HCT116 (cell line): ENCODE results near the gene PAQR3. TPM values are rescaled to one million over a fixed set of nuclear protein-coding genes. Genes with fewer than 3 reads are reported as not detected.
"Not testable (repeated sequence)": the region's sequence is repeated elsewhere in the genome, so short reads cannot be mapped to it uniquely, and the experiment has no call there.

Experiments used
- ATAC-seq: fragments of 200-7000 bp; cut with Tn5 transposase; 2 replicates; pipeline ENCODE4 v1.9.1; 2020; ENCODE audit warnings: mild to moderate bottlenecking, moderate library complexity
- BruUV-seq: library from RNA; stranded (reverse); fragments of 400-500 nt; replicated peaks from 2 replicates; lab custom pipeline; 2021; lab: Mats Ljungman, UMichigan
- CTCF ChIA-PET: fragments of 300-600 bp; sonication (Branson Sonifier 250); formaldehyde crosslinking; loops from one replicate; lab custom pipeline; 2021; ENCODE audit warnings: antibody characterized with exemption; lab: Charles Lee
- POLR2A ChIA-PET: fragments of 300-600, 350-600 bp; sonication (Branson Sonifier 250); formaldehyde crosslinking; loops from one replicate; lab custom pipeline; 2021; ENCODE audit warnings: antibody characterized with exemption; lab: Charles Lee
- RAD21 ChIA-PET, 2 experiments: fragments of 300-600 bp; sonication (Branson Sonifier 250); formaldehyde crosslinking; loops; one replicate each; lab custom pipeline; 2023; ENCODE audit warnings: low total read pairs in 2 of 2; ENCODE audit not compliant: uncharacterized antibody in 2 of 2, unreplicated experiment in 2 of 2, low non-redundant PET in 1 of 2; lab: Charles Lee
- DNase-seq: peaks from one replicate; pipeline ENCODE4 v3.0.0-alpha.2; 2010; ENCODE audit warnings: low read depth, low spot score
- H2AFZ ChIP-seq: fragments of 200-600 bp; shearing (Covaris generic), sonication (generic); 2 replicates; pipeline ENCODE4 v1.6.1; 2017; ENCODE audit warnings: low read depth, mixed run types, mixed read lengths, antibody characterized with exemption, low read length; ENCODE audit not compliant: poor library complexity, severe bottlenecking
- H3K27ac ChIP-seq: 2 replicates; pipeline ENCODE4 v1.5.1; 2012; ENCODE audit warnings: low read depth, low read length
- H3K27me3 ChIP-seq: fragments of 200-600 bp; sonication (generic); 2 replicates; pipeline ENCODE4 v1.6.1; 2016; ENCODE audit warnings: mixed run types, low read length, mixed read lengths; ENCODE audit not compliant: insufficient read depth
- H3K36me3 ChIP-seq, 2 experiments: fragments of 200-500 bp in 1 of 2; fragments of 200-600 bp in 1 of 2; sonication (Bioruptor generic) in 1 of 2; sonication (generic) in 1 of 2; 2 replicates each; pipeline versions ENCODE4 v1.5.1 to v1.6.1; 2014 to 2016; ENCODE audit warnings: low read length in 2 of 2, inconsistent platforms in 1 of 2, mixed read lengths in 1 of 2, mixed run types in 1 of 2; ENCODE audit not compliant: insufficient read depth in 2 of 2, control insufficient read depth in 1 of 2
- H3K4me1 ChIP-seq, 2 experiments: fragments of 200-600 bp in 1 of 2; sonication (generic) in 1 of 2; 2 replicates each; pipeline versions ENCODE4 v1.5.1 to v1.6.1; 2012 to 2017; ENCODE audit warnings: low read length in 2 of 2, inconsistent platforms in 1 of 2, mild to moderate bottlenecking in 1 of 2, mixed read lengths in 1 of 2, mixed run types in 1 of 2, moderate library complexity in 1 of 2; ENCODE audit not compliant: insufficient read depth in 2 of 2, control insufficient read depth in 1 of 2
- H3K4me2 ChIP-seq: fragments of 200-600 bp; sonication (generic); 2 replicates; pipeline ENCODE4 v1.6.1; 2017; ENCODE audit warnings: mixed run types, low read length, mixed read lengths
- H3K4me3 ChIP-seq, 2 experiments: fragments of 200-600 bp in 1 of 2; sonication (generic) in 1 of 2; replicated peaks in 1 of 2; 2 replicates each; pipeline ENCODE4 v1.5.1; 2011 to 2016; ENCODE audit warnings: low read length in 2 of 2, control low read depth in 1 of 2, low read depth in 1 of 2, mild to moderate bottlenecking in 1 of 2, mixed read lengths in 1 of 2, mixed run types in 1 of 2
- H3K79me2 ChIP-seq: fragments of 200-600 bp; sonication (generic); 2 replicates; pipeline ENCODE4 v1.6.1; 2017; ENCODE audit warnings: mild to moderate bottlenecking, mixed run types, low read length, moderate library complexity, mixed read lengths; ENCODE audit not compliant: insufficient read depth
- H3K9ac ChIP-seq: fragments of 200-600 bp; sonication (generic); 2 replicates; pipeline ENCODE4 v1.6.1; 2016; ENCODE audit warnings: low read length, mixed read lengths
- H3K9me2 ChIP-seq: fragments of 200-600 bp; sonication (generic), shearing (Covaris generic); 2 replicates; pipeline ENCODE4 v1.6.1; 2017; ENCODE audit warnings: mixed run types, mild to moderate bottlenecking, moderate library complexity; ENCODE audit not compliant: insufficient read depth
- H3K9me3 ChIP-seq, 2 experiments: fragments of 200-500 bp in 1 of 2; fragments of 200-600 bp in 1 of 2; sonication (Bioruptor generic) in 1 of 2; sonication (generic) in 1 of 2; 2 replicates each; pipeline ENCODE4 v1.6.1; 2014 to 2017; ENCODE audit warnings: low read length in 2 of 2, mixed read lengths in 2 of 2, inconsistent platforms in 1 of 2, low read depth in 1 of 2, mild to moderate bottlenecking in 1 of 2, mixed run types in 1 of 2, moderate library complexity in 1 of 2; ENCODE audit not compliant: control insufficient read depth in 1 of 2, insufficient read depth in 1 of 2
- H4K20me1 ChIP-seq: fragments of 200-600 bp; sonication (generic), shearing (Covaris generic); 2 replicates; pipeline ENCODE4 v1.6.1; 2017; ENCODE audit warnings: mixed run types, mild to moderate bottlenecking, moderate library complexity; ENCODE audit not compliant: insufficient read depth
- ATF3 ChIP-seq: IDR thresholded peaks from 2 replicates; pipeline ENCODE4 v1.6.1; 2012
- EZH2phosphoT487 ChIP-seq: fragments of 200-600 bp; IDR thresholded peaks from 2 replicates; pipeline ENCODE4 v1.6.1; 2018; ENCODE audit warnings: antibody characterized with exemption, borderline replicate concordance
- FOSL1 ChIP-seq: IDR thresholded peaks from 2 replicates; pipeline ENCODE4 v1.6.1; 2012; ENCODE audit warnings: low read depth
- POLR2AphosphoS5 ChIP-seq: IDR thresholded peaks from 2 replicates; pipeline ENCODE4 v1.6.1; 2011; ENCODE audit warnings: mild to moderate bottlenecking, low read depth, low read length, moderate library complexity
- REST ChIP-seq: IDR thresholded peaks from 2 replicates; pipeline ENCODE4 v1.6.1; 2012; ENCODE audit warnings: low read depth
- SRF ChIP-seq: IDR thresholded peaks from 2 replicates; pipeline ENCODE4 v1.6.1; 2012; ENCODE audit warnings: low read depth
- YY1 ChIP-seq: IDR thresholded peaks from 2 replicates; pipeline ENCODE4 v1.6.1; 2011; ENCODE audit warnings: low read length, low read depth, moderate library complexity, mild to moderate bottlenecking; ENCODE audit not compliant: insufficient replicate concordance; ENCODE audit errors: extremely low read depth
- ZFX ChIP-seq: fragments of 450-650 bp; IDR thresholded peaks from 2 replicates; pipeline ENCODE4 v1.6.1; 2017
- ZNF274 ChIP-seq: fragments of 200-500 bp; sonication (Bioruptor generic); IDR thresholded peaks from 2 replicates; pipeline ENCODE4 v1.6.1; 2014; ENCODE audit warnings: mild to moderate bottlenecking, low read depth, low read length, inconsistent platforms
- intact Hi-C: fragments of 100-400 bp; cut with micrococcal nuclease; formaldehyde crosslinking; loops from 2 replicates; pipeline ENCODE4 v1.10.0; 2022
- total RNA-seq: library from RNA; stranded (reverse); gene quantifications from one replicate; pipeline ENCODE4 v1.2.1, GENCODE V29; 2021; ENCODE audit not compliant: unreplicated experiment

PAQR3 gene
- total RNA-seq, 1 experiment from 2014 or later, result 32.3 TPM

- TF ChIP-seq REST, result no peak
- no peak for TF ChIP-seq EZH2phosphoT487
- TF ChIP-seq ZNF274, result no peak
Measured at GRCh38 chr4:78870056-78870455, 69.2 kb downstream of the PAQR3 start (continued).

DNA sequence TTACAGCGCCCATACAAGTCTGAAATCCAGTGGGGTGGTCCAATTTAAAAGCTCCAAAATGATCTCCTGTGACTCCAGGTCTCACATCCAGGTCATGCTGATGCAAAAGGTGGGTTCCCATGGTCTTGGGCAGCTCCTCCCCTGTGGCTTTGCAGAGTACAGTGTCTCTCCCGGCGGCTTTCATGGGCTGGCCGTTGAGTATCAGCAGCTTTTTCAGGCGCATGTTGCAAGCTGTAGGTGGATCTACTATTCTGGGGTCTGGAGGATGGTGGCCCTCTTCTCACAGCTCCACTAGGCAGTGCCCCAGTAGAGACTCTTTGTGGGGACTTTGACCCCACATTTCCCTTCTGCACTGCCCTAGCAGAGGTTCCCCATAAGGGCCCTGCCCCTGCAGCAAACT lies 70.5 kb downstream of the PAQR3 start:
- H4K20me1 ChIP-seq, H3K4me2 ChIP-seq, H3K4me1 ChIP-seq, H3K27me3 ChIP-seq, RAD21 ChIA-PET, H3K9me2 ChIP-seq, DNase-seq, H3K36me3 ChIP-seq, ATAC-seq, POLR2A ChIA-PET, H3K9me3 ChIP-seq, H2AFZ ChIP-seq, BruUV-seq, CTCF ChIA-PET, H3K4me3 ChIP-seq, H3K79me2 ChIP-seq, H3K27ac ChIP-seq, H3K9ac ChIP-seq: not testable (repeated sequence)
- intact Hi-C loops, result loop anchor here (10.0 kb wide), 2 partner anchors 224 to 354 kb away; no protein-coding TSS in a partner anchor

GRCh38 chr4:78865451-78865850 lies 73.8 kb downstream of the PAQR3 start:
- Histone ChIP-seq H3K9ac (no peak overlapping the region), H3K9me3 (no peaks in the 10 kb centered on the region), H3K36me3 (no peaks in the 10 kb centered on the region), H2AFZ (no peak overlapping the region), H3K4me3 (no peak overlapping the region), H3K27ac (no peak overlapping the region), H3K27me3 (no peaks in the 10 kb centered on the region), H3K4me1 (no peaks in the 10 kb centered on the region), H4K20me1 (no peaks in the 10 kb centered on the region; the same call in 1 of the 2 replicates), H3K9me2 (no peaks in the 10 kb centered on the region), H3K79me2 (no peaks in the 10 kb centered on the region), H3K4me2 (no peak overlapping the region)
- TF ChIP-seq ZFX (no peak), SRF (no peak), FOSL1 (no peak), EZH2phosphoT487 (no peak), ATF3 (no peak), ZNF274 (no peak), POLR2AphosphoS5 (no peak), YY1 (no peak)
- intact Hi-C loops, result loop anchor here (10.0 kb wide), 2 partner anchors 221 to 351 kb away; no protein-coding TSS in a partner anchor
- ChIA-PET POLR2A (no interaction called here), CTCF (no interaction called here), RAD21 (no interaction called here)
- no TSS peak for BruUV-seq
- ATAC-seq (no peak), DNase-seq (no peak)
